Astrocyte of the spinal cord (primary cell): ENCODE measurements around the gene CCDC154.
A peak's percentile ranks its signal among the peaks of the same experiment; 100 is the strongest.

ENCODE experiments used
- DNase-seq: peaks from one replicate; pipeline ENCODE4 v3.0.0; 2011; ENCODE audit warnings: low read depth, low spot score
- H3K4me3 ChIP-seq: 2 replicates; pipeline ENCODE4 v1.5.1; 2011; ENCODE audit warnings: low read depth, mild to moderate bottlenecking, low read length, moderate library complexity
- CTCF ChIP-seq: IDR thresholded peaks from 2 replicates; pipeline ENCODE4 v1.5.1; 2012; ENCODE audit warnings: low read depth, mild to moderate bottlenecking, low read length, inconsistent platforms
- in situ Hi-C: cut with HindIII; loops from 2 replicates; pipeline ENCODE4 v1.10.0; 2017; ENCODE audit warnings: low sequenced_read_pairs

The CCDC154 gene

GRCh38 chr16:1443980-1444729, at the start of gene CCDC154:
CCDC154 (minus strand) TSS chr16:1444556; CDS start chr16:1444322, 234 bp downstream.
- H3K4me3 ChIP-seq, result no peak within 1 kb of the TSS
- DNase-seq, result no peak
- in situ Hi-C loops, result no loop called here
- TF ChIP-seq CTCF, result no peak

- in situ Hi-C loops, result no loop called here
- DNase-seq, result peak; percentile 10
- H3K4me3 ChIP-seq, result peak overlapping the region; percentile 79
- TF ChIP-seq CTCF, result no peak
Observed at GRCh38 chr16:1493746-1494094, 49.4 kb upstream of the CCDC154 start.

GRCh38 chr16:1492923-1493745, 48.8 kb upstream of the CCDC154 start, which contains the start of gene TELO2:
TELO2 (plus strand) TSS chr16:1493360; CDS start chr16:1494282, 922 bp downstream.
- no peak for TF ChIP-seq CTCF
- H3K4me3 ChIP-seq, result peak within 1 kb of the TSS; percentile 79
- in situ Hi-C loops, result no loop called here
- peak; percentile 75 for DNase-seq

GRCh38 chr16:1492082-1492922, 47.9 kb upstream of the CCDC154 start:
- no peak overlapping the region for H3K4me3 ChIP-seq
- TF ChIP-seq CTCF, result no peak
- in situ Hi-C loops, result no loop called here
- no peak for DNase-seq

- no peak overlapping the region for H3K4me3 ChIP-seq
- DNase-seq, result no peak
- TF ChIP-seq CTCF, result no peak
- in situ Hi-C loops, result no loop called here
Observed at GRCh38 chr16:1491327-1491726, 47.0 kb upstream of the CCDC154 start.

GRCh38 chr16:1489077-1489476, 44.7 kb upstream of the CCDC154 start:
- TF ChIP-seq CTCF, result no peak
- DNase-seq, result no peak
- no peak overlapping the region for H3K4me3 ChIP-seq
- in situ Hi-C loops, result no loop called here
